Astrocyte (in vitro differentiated cells and primary cell): ENCODE data around the gene JPT2.

Source experiments
- EZH2 ChIP-seq: IDR thresholded peaks from 2 replicates; pipeline ENCODE4 v1.6.1; 2012; ENCODE audit warnings: mild to moderate bottlenecking, low read length, inconsistent platforms; ENCODE audit not compliant: insufficient read depth
- TF ChIP-seq, protein P1 (sequence below): IDR thresholded peaks from 2 replicates; pipeline ENCODE4 v1.5.1; 2011; ENCODE audit warnings: low read depth, mild to moderate bottlenecking, inconsistent platforms, low read length, moderate library complexity; ENCODE audit not compliant: insufficient read depth

DNA sequence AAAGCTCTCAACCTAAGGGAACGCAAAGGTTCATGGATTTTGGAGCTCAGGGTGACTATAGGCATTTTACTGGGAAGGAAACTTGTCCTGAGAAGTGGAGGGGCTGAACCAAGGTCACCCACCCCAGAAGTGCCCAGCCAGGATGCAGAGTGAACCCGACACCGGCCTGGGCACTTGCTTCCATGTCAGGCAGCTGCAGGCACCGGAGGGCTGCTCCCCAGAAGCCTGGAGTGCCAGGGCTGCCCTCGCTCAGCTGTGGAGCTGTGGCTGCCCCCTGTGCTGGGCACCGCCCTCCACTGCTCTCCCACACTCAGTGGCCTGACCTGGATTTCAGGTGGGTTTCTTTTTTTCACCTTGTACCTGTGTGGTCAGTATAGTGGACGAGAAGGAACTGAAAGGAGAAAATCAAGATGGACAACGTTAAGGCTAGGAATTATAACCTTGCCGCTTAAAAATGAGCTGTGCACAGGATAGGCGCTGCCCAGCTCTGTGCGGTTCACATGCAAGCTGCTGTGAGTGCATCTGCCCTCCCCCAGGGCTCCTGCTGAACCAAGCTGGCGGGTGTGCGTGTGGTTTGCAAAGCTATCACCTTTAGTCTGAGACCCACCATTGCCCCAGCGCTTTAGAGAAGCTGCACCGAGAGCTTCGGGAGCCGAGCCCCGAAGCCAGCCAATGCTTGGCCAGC lies 30.1 kb downstream of the JPT2 start:
- TF ChIP-seq, protein P1, sequence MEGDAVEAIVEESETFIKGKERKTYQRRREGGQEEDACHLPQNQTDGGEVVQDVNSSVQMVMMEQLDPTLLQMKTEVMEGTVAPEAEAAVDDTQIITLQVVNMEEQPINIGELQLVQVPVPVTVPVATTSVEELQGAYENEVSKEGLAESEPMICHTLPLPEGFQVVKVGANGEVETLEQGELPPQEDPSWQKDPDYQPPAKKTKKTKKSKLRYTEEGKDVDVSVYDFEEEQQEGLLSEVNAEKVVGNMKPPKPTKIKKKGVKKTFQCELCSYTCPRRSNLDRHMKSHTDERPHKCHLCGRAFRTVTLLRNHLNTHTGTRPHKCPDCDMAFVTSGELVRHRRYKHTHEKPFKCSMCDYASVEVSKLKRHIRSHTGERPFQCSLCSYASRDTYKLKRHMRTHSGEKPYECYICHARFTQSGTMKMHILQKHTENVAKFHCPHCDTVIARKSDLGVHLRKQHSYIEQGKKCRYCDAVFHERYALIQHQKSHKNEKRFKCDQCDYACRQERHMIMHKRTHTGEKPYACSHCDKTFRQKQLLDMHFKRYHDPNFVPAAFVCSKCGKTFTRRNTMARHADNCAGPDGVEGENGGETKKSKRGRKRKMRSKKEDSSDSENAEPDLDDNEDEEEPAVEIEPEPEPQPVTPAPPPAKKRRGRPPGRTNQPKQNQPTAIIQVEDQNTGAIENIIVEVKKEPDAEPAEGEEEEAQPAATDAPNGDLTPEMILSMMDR = no peak
- no peak for TF ChIP-seq EZH2
